ENCODE data around the gene UBE3D.

The UBE3D gene

GRCh38 chr6:82910820-82911219 is 154.8 kb downstream of the UBE3D start:
- H3K9me2 ChIP-seq (replicated peaks; ENCODE audit: insufficient read depth, low read length): no peaks in the 10 kb centered on the region
- H3K9ac ChIP-seq (ENCODE audit: low read length): no peak overlapping the region
- no peaks in the 10 kb centered on the region for H3F3A ChIP-seq (ENCODE audit: insufficient read depth)
- H3K4me2 ChIP-seq (ENCODE audit: low read depth, low read length, poor library complexity, severe bottlenecking): no peak overlapping the region
- no peaks in the 10 kb centered on the region for H3K79me2 ChIP-seq (ENCODE audit: insufficient read depth, low read length)
- H3K27ac ChIP-seq (ENCODE audit: low read depth, low read length): no peak overlapping the region
- H2AFZ ChIP-seq (ENCODE audit: low read depth, low read length, severe bottlenecking): no peak overlapping the region
- H4K20me1 ChIP-seq (ENCODE audit: low read depth, low read length): no peaks in the 10 kb centered on the region
- no peak overlapping the region for H3K4me3 ChIP-seq (ENCODE audit: insufficient read depth, low read length, poor library complexity, severe bottlenecking)
- H3K9me3 ChIP-seq (ENCODE audit: insufficient read depth, low read length): no peaks in the 10 kb centered on the region
- H3K36me3 ChIP-seq (ENCODE audit: low read length): 0 out of 2 replicates have a peak, but pooled peaks cover 3% of the 10 kb centered on the region
- H3K27me3 ChIP-seq (ENCODE audit: low read length): no peaks in the 10 kb centered on the region
- TF ChIP-seq CTCF (IDR thresholded peaks at IDR 0.05; ENCODE audit: insufficient read depth, low read length, poor library complexity, severe bottlenecking) (no peak), EZH2phosphoT487 (conservative IDR thresholded peaks at IDR 0.05; ENCODE audit: low read length) (no peak)

GRCh38 chr6:82910395-82910794 is 155.2 kb downstream of the UBE3D start:
- Histone ChIP-seq H3K4me2 (ENCODE audit: low read depth, low read length, poor library complexity, severe bottlenecking) (no peak overlapping the region), H4K20me1 (ENCODE audit: low read depth, low read length) (no peaks in the 10 kb centered on the region), H2AFZ (ENCODE audit: low read depth, low read length, severe bottlenecking) (no peak overlapping the region), H3K36me3 (ENCODE audit: low read length) (0 out of 2 replicates have a peak, but pooled peaks cover 3% of the 10 kb centered on the region), H3K9ac (ENCODE audit: low read length) (no peak overlapping the region), H3K9me3 (ENCODE audit: insufficient read depth, low read length) (no peaks in the 10 kb centered on the region), H3K4me3 (ENCODE audit: insufficient read depth, low read length, poor library complexity, severe bottlenecking) (no peak overlapping the region), H3K9me2 (replicated peaks; ENCODE audit: insufficient read depth, low read length) (no peaks in the 10 kb centered on the region), H3K27me3 (ENCODE audit: low read length) (no peaks in the 10 kb centered on the region), H3K79me2 (ENCODE audit: insufficient read depth, low read length) (no peaks in the 10 kb centered on the region), H3K27ac (ENCODE audit: low read depth, low read length) (no peak overlapping the region), H3F3A (ENCODE audit: insufficient read depth) (no peaks in the 10 kb centered on the region)
- TF ChIP-seq CTCF (IDR thresholded peaks at IDR 0.05; ENCODE audit: insufficient read depth, low read length, poor library complexity, severe bottlenecking) (no peak), EZH2phosphoT487 (conservative IDR thresholded peaks at IDR 0.05; ENCODE audit: low read length) (no peak)

- Histone ChIP-seq H4K20me1 (ENCODE audit: low read depth, low read length) (no peaks in the 10 kb centered on the region), H3K9me3 (ENCODE audit: insufficient read depth, low read length) (no peaks in the 10 kb centered on the region), H3K79me2 (ENCODE audit: insufficient read depth, low read length) (no peaks in the 10 kb centered on the region), H3K36me3 (ENCODE audit: low read length) (no peaks in the 10 kb centered on the region), H3K4me2 (ENCODE audit: low read depth, low read length, poor library complexity, severe bottlenecking) (no peak overlapping the region), H3K27ac (ENCODE audit: low read depth, low read length) (no peak overlapping the region), H3K27me3 (ENCODE audit: low read length) (no peaks in the 10 kb centered on the region), H3K9me2 (replicated peaks; ENCODE audit: insufficient read depth, low read length) (no peaks in the 10 kb centered on the region), H3F3A (ENCODE audit: insufficient read depth) (no peaks in the 10 kb centered on the region), H2AFZ (ENCODE audit: low read depth, low read length, severe bottlenecking) (no peak overlapping the region), H3K4me3 (ENCODE audit: insufficient read depth, low read length, poor library complexity, severe bottlenecking) (no peak overlapping the region), H3K9ac (ENCODE audit: low read length) (no peak overlapping the region)
- no peak for TF ChIP-seq EZH2phosphoT487 (conservative IDR thresholded peaks at IDR 0.05; ENCODE audit: low read length)
- TF ChIP-seq CTCF (IDR thresholded peaks at IDR 0.05; ENCODE audit: insufficient read depth, low read length, poor library complexity, severe bottlenecking): no peak
Measured at GRCh38 chr6:82909551-82909950, 156.1 kb downstream of the UBE3D start.
